ENCODE measurements around the gene MTF1.
"Not testable (repeated sequence)": the region's sequence is repeated elsewhere in the genome, so short reads cannot be mapped to it uniquely, and the experiment has no call there.

MTF1 gene

GRCh38 chr1:37793773-37794371, 65.5 kb downstream of the MTF1 start, which contains the start of gene MANEAL:
Gene MANEAL (plus strand): TSS chr1:37793847. CDS start chr1:37794183, 336 bp downstream.
- DNase-seq (ENCODE audit: low read depth) = no peak

- no peak for DNase-seq (ENCODE audit: low read depth)
Measured at GRCh38 chr1:37792943-37793686, 66.3 kb downstream of the MTF1 start.

GRCh38 chr1:37782491-37782890, 76.9 kb downstream of the MTF1 start:
- DNase-seq (ENCODE audit: low read depth) = no peak

GRCh38 chr1:37778654-37779053, 80.7 kb downstream of the MTF1 start:
- no peak for DNase-seq (ENCODE audit: low read depth)

- DNase-seq (ENCODE audit: low read depth) = no peak
Measured at GRCh38 chr1:37776946-37777516, 82.4 kb downstream of the MTF1 start.

- not testable (repeated sequence) for DNase-seq (ENCODE audit: low read depth)
Measured at GRCh38 chr1:37771440-37771839, 88.0 kb downstream of the MTF1 start.

GRCh38 chr1:37767488-37767887, 91.9 kb downstream of the MTF1 start:
- DNase-seq (ENCODE audit: low read depth) = no peak

- no peak for DNase-seq (ENCODE audit: low read depth)
Measured at GRCh38 chr1:37765916-37766664, 93.3 kb downstream of the MTF1 start.

GRCh38 chr1:37764888-37765441, 94.4 kb downstream of the MTF1 start, which contains the start of gene EPHA10:
Gene EPHA10 (minus strand): TSS chr1:37765120. CDS start chr1:37765066, 54 bp downstream.
- DNase-seq (ENCODE audit: low read depth) = no peak

GRCh38 chr1:37764414-37764825, 95.0 kb downstream of the MTF1 start:
- DNase-seq (ENCODE audit: low read depth) = peak; percentile 5

- DNase-seq (ENCODE audit: low read depth) = no peak
Measured at GRCh38 chr1:37763791-37764413, 95.5 kb downstream of the MTF1 start.

- DNase-seq (ENCODE audit: low read depth) = no peak
Measured at GRCh38 chr1:37762516-37762915, 96.9 kb downstream of the MTF1 start.

- DNase-seq (ENCODE audit: low read depth) = no peak
Measured at GRCh38 chr1:37761416-37762095, 97.8 kb downstream of the MTF1 start.

Measured in non-pigmented ciliary epithelial cell (primary cell).